Hepatocyte (in vitro differentiated cells): ENCODE results near the gene KIF26B. TPM values are rescaled to one million over a fixed set of nuclear protein-coding genes. Genes with fewer than 3 reads are reported as not detected.

ENCODE experiments used
- DNase-seq: peaks from one replicate; pipeline ENCODE4 v3.0.0-alpha.2; 2016; ENCODE audit warnings: low spot score
- H2AFZ ChIP-seq: fragments of 200-600 bp; sonication (generic); 2 replicates; pipeline ENCODE4 v1.6.0; 2016; ENCODE audit warnings: antibody characterized with exemption, mild to moderate bottlenecking
- H3K27ac ChIP-seq: fragments of 200-600 bp; sonication (generic); 2 replicates; pipeline ENCODE4 v1.5.1; 2016; ENCODE audit warnings: mild to moderate bottlenecking
- H3K27me3 ChIP-seq: fragments of 200-600 bp; sonication (generic); 2 replicates; pipeline ENCODE4 v1.6.1; 2016
- H3K36me3 ChIP-seq: fragments of 200-600 bp; sonication (generic); replicated peaks from 2 replicates; pipeline ENCODE4 v1.5.1; 2016; ENCODE audit warnings: low read depth; ENCODE audit not compliant: insufficient read depth
- H3K4me1 ChIP-seq: fragments of 200-600 bp; sonication (generic); 2 replicates; pipeline ENCODE4 v1.5.1; 2016; ENCODE audit warnings: mild to moderate bottlenecking, moderate library complexity; ENCODE audit not compliant: insufficient read depth
- H3K4me2 ChIP-seq: fragments of 200-600 bp; sonication (generic); 2 replicates; pipeline ENCODE4 v1.6.0; 2016
- H3K4me3 ChIP-seq: fragments of 200-600 bp; sonication (generic); 2 replicates; pipeline ENCODE4 v1.5.1; 2016; ENCODE audit warnings: mild to moderate bottlenecking
- H3K79me2 ChIP-seq: fragments of 200-600 bp; sonication (generic); 2 replicates; pipeline ENCODE4 v1.6.0; 2017; ENCODE audit warnings: mild to moderate bottlenecking
- H3K9me2 ChIP-seq: fragments of 200-600 bp; sonication (generic); replicated peaks from 2 replicates; pipeline ENCODE4 v1.6.0; 2017; ENCODE audit warnings: mild to moderate bottlenecking; ENCODE audit not compliant: insufficient read depth
- H3K9me3 ChIP-seq: fragments of 200-600 bp; sonication (generic); 2 replicates; pipeline ENCODE4 v1.5.1; 2016; ENCODE audit warnings: low read depth, mild to moderate bottlenecking
- H4K20me1 ChIP-seq: fragments of 200-600 bp; sonication (generic); 2 replicates; pipeline ENCODE4 v1.6.0; 2016; ENCODE audit warnings: mild to moderate bottlenecking; ENCODE audit not compliant: insufficient read depth, poor library complexity, severe bottlenecking
- EZH2 ChIP-seq: fragments of 200-600 bp; sonication (generic); IDR thresholded peaks from 2 replicates; pipeline ENCODE4 v1.6.1; 2016; ENCODE audit warnings: antibody characterized with exemption, mild to moderate bottlenecking, borderline replicate concordance
- EZH2phosphoT487 ChIP-seq: fragments of 200-600 bp; sonication (generic); IDR thresholded peaks from one replicate; pipeline ENCODE4 v1.6.1; 2018; ENCODE audit warnings: antibody characterized with exemption, mild to moderate bottlenecking, low read depth, moderate library complexity; ENCODE audit not compliant: unreplicated experiment, severe bottlenecking
- WGBS: methylation state at CpG from one replicate; pipeline ENCODE4 v1.1.6; 2016; ENCODE audit warnings: low lambda C conversion rate; ENCODE audit errors: missing lambda C conversion rate; 5-methylcytosine and 5-hydroxymethylcytosine counted together
- polyA plus RNA-seq: library from polyadenylated mRNA; unstranded; fragments of >200 nt; fragmentation: Nextera tagmentation; extraction: Ambion mirVana; gene quantifications from 2 replicates; pipeline ENCODE4 v1.2.1, GENCODE V29; 2016
- total RNA-seq: library from RNA; depleted of rRNA; stranded (reverse); fragments of >200 nt; gene quantifications from 2 replicates; pipeline ENCODE4 v1.2.3, GENCODE V29; 2014
- TF ChIP-seq, protein P1 (sequence below): fragments of 200-600 bp; sonication (generic); IDR thresholded peaks from 2 replicates; pipeline ENCODE4 v1.5.1; 2016; ENCODE audit warnings: antibody characterized with exemption, mild to moderate bottlenecking; ENCODE audit not compliant: poor library complexity

Gene KIF26B
- total and polyA plus RNA-seq, 2 experiments from 2014 or later: 12.7 to 21.6 TPM

DNA sequence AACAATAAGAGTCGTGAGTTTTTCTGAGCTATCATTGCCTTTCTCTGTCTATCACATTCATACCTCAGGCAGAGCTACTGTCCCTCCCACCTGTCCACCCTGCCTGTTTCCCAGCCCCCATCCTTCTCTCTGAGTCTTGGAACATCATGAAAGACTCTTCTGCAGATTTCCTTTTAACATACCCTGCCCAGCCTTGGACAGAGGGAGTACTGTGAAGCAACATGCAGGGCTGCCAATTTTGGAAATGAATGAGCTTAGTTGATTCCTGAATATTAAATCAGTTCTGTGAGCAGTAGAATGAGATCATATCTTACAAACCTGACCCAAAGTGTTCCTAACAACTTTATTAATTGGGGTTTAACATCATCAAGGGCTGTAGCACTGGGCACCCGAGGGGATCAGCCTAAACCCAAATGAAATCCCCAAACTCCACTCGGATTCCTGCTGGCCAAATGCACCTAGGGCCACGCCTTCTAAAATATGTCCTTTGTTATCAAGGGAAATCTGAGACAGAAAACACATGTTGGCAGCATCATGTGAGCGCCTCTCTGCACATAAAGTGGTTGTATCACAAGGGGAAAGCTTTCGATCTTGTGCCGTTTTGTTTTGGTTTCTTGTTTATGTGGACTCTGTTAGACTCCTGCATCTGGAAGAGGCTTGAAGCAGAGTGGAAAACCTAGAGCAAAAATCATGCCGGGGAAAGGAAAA, 357.6 kb downstream of the KIF26B start:
- Histone ChIP-seq H3K9me3 (no peaks in the 10 kb centered on the region), H3K4me3 (no peak overlapping the region), H2AFZ (no peak overlapping the region), H3K4me1 (peaks cover 13% of the 10 kb centered on the region), H4K20me1 (no peaks in the 10 kb centered on the region), H3K79me2 (peaks cover 13% of the 10 kb centered on the region), H3K36me3 (no peaks in the 10 kb centered on the region), H3K4me2 (peak overlapping the region; percentile 69), H3K27me3 (no peaks in the 10 kb centered on the region), H3K27ac (peak overlapping the region; percentile 52), H3K9me2 (no peaks in the 10 kb centered on the region)
- 69% methylated on average over 8 of the region's 8 CpGs for WGBS
- TF ChIP-seq EZH2 (no peak), EZH2phosphoT487 (no peak)
- TF ChIP-seq, protein P1, sequence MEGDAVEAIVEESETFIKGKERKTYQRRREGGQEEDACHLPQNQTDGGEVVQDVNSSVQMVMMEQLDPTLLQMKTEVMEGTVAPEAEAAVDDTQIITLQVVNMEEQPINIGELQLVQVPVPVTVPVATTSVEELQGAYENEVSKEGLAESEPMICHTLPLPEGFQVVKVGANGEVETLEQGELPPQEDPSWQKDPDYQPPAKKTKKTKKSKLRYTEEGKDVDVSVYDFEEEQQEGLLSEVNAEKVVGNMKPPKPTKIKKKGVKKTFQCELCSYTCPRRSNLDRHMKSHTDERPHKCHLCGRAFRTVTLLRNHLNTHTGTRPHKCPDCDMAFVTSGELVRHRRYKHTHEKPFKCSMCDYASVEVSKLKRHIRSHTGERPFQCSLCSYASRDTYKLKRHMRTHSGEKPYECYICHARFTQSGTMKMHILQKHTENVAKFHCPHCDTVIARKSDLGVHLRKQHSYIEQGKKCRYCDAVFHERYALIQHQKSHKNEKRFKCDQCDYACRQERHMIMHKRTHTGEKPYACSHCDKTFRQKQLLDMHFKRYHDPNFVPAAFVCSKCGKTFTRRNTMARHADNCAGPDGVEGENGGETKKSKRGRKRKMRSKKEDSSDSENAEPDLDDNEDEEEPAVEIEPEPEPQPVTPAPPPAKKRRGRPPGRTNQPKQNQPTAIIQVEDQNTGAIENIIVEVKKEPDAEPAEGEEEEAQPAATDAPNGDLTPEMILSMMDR: no peak
- no peak for DNase-seq

DNA sequence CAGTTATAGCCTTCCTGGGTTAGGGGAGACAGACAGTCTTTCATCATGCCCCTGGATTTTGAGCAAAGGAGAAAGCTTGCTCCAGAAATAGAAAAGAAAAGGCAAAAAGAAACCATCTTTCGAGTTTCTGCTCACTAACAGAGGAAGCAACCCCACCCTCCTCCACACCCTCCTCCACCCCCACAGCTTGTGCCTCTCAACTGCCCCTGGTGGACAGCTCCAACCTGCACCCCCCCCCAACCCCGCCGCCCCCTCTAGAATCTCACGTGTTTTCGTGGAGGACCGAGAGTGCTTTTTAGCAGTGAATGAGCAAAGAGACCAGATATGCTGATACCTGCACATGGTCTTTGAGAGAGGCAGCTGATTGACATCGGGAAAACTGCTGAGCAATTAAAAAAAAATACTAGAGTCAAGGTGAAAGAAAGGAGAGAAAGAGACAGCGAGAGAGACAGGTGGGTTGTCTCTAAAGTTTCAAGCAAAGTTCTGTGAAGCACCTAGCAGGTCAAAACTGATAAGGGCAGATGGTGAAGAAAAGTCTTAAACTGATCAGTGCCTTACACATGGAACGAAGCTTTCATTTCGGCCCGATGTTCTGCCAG, 358.3 kb downstream of the KIF26B start:
- no peak for DNase-seq
- WGBS: 79% methylated on average over 11 of the region's 11 CpGs
- Histone ChIP-seq H4K20me1 (no peaks in the 10 kb centered on the region), H2AFZ (no peak overlapping the region), H3K4me2 (peak overlapping the region; percentile 69), H3K9me2 (no peaks in the 10 kb centered on the region), H3K4me3 (no peak overlapping the region), H3K27me3 (no peaks in the 10 kb centered on the region), H3K79me2 (peaks cover 14% of the 10 kb centered on the region), H3K27ac (peak overlapping the region; percentile 52), H3K4me1 (peaks cover 13% of the 10 kb centered on the region), H3K9me3 (no peaks in the 10 kb centered on the region), H3K36me3 (no peaks in the 10 kb centered on the region)
- TF ChIP-seq, protein P1: peak; percentile 23
- TF ChIP-seq EZH2phosphoT487 (no peak), EZH2 (no peak)

DNA sequence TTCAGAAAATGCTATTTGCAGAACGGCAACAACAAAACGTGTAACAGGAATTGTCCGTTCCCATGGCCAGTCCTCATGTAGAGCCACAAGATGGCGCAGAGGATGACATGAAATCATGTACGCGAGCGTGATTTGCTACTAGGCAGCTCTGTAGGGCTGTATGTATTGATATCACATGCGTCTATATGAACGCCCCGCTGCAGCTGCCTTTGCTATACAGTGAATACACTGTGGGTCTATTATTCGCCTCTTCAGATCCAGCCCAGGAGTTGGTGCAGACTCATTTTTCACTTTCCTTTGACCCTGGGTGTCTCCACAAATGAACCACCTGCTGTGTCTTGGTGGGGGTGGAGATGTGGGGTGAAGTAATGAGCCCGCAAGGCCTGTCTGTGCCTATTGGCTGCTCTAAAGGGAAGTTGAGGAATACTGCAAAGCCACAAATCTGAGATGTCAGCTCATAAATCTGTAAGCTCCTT, 361.5 kb downstream of the KIF26B start:
- H4K20me1 ChIP-seq: no peaks in the 10 kb centered on the region

More for the DNA sequence above, 361.5 kb downstream of the KIF26B start:
- H3K36me3 ChIP-seq: no peaks in the 10 kb centered on the region
- no peak overlapping the region for H3K4me3 ChIP-seq
- H3K9me3 ChIP-seq: no peaks in the 10 kb centered on the region
- TF ChIP-seq, protein P1: peak; percentile 16
- TF ChIP-seq EZH2phosphoT487: no peak
- TF ChIP-seq EZH2: no peak
- no peak for DNase-seq
- H3K27ac ChIP-seq: no peak overlapping the region
- peaks cover 12% of the 10 kb centered on the region for H3K79me2 ChIP-seq
- H2AFZ ChIP-seq: no peak overlapping the region
- H3K27me3 ChIP-seq: no peaks in the 10 kb centered on the region
- peaks cover 9% of the 10 kb centered on the region for H3K4me1 ChIP-seq
- H3K9me2 ChIP-seq: no peaks in the 10 kb centered on the region
- H3K4me2 ChIP-seq: no peak overlapping the region
- 89% methylated on average over 12 of the region's 12 CpGs for WGBS
